Stimulated activated CD8-positive, alpha-beta memory T cell treated with anti-CD3 and anti-CD28 coated beads, Interleukin-4, amount 100 ng/mL, for 24 hours (primary cell): ENCODE data around the gene SELENOM.

Source experiments
- DNase-seq: peaks from one replicate; pipeline ENCODE4 v3.0.0-alpha.2; 2020; ENCODE audit warnings: low read depth

Gene SELENOM, protein sequence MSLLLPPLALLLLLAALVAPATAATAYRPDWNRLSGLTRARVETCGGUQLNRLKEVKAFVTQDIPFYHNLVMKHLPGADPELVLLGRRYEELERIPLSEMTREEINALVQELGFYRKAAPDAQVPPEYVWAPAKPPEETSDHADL

GRCh38 chr22:31107178-31107893 lies at the start of gene SELENOM:
Gene SELENOM, minus strand, starts transcription at chr22:31107568. Its CDS starts 63 bp downstream, at chr22:31107505.
- peak; percentile 74 for DNase-seq

GRCh38 chr22:31155422-31155821 lies 48.1 kb upstream of the SELENOM start:
- no peak for DNase-seq

- DNase-seq, result no peak
Observed at GRCh38 chr22:31154975-31155374, 47.6 kb upstream of the SELENOM start.

DNA sequence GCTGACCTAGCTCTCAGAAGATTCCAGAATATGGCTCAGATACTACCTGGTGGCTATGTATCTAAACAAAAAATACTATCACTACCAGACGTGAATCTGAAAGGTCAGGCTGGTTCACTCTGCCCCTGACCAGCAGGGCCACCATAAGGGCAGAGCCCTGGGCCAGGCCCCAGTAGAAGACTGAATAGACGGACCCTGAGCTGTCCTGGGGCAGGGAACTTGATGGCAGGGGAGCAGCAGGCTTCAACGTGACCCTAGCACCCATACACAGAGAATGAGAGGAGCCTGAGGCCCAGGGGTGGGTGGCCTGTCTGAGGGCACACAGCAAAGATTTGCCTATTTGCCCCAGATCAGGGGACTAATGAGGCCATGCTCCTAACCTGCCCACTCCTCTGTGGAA lies 46.0 kb upstream of the SELENOM start:
- no peak for DNase-seq

- DNase-seq, result no peak
Observed at GRCh38 chr22:31151872-31152271, 44.5 kb upstream of the SELENOM start.

DNA sequence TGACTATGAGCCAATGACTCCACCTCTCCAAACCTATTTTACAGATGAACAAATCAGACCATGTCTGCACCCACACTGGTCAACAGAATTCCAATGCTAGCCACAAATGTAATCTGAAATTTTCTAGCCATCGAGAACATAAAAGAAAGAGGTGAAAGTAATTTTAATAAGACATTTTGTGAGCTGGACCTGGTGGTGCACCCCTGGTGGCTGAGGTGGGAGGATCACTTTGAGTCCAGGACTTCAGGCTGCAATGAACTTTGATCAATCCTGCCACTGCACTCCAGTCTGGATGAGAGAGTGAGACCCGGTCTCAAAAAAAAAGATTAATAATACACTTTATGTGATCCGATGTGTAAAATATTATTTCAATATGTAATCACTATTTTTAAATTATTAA lies 43.2 kb upstream of the SELENOM start:
- no peak for DNase-seq

DNA sequence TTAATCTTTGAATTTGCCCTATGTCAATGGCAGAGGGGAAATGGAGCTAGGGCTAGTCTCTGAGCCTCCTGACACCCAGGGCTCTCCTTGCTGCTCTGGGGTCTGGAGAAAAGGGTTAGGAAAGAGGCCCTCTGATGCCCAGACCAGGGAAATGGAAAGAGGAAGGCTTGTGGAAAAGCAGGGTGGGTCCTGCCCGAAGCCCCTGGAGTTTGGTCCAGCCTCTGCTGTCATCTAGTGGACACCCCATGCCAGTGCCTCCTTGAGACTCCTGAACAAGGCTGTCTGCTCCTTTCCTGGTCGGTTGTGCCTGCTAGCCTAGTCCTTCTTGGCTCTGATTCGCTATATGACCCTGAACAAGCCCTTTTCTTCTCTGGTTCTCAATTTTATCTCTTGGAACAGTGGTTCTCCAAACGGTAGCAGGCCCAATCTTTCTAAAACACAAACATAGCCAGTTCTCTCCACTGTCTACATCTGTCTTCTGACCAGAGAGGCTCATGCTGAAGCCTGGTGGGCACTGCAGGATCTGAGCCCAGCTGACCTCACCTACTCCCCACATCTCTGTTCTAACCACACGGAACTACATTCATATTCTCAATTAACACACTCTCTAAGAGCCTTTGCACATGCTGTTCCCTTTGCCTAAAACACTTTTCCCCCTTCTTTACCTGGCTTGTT lies 41.7 kb upstream of the SELENOM start:
- no peak for DNase-seq

GRCh38 chr22:31148488-31148887 lies 41.1 kb upstream of the SELENOM start:
- DNase-seq, result no peak

DNA sequence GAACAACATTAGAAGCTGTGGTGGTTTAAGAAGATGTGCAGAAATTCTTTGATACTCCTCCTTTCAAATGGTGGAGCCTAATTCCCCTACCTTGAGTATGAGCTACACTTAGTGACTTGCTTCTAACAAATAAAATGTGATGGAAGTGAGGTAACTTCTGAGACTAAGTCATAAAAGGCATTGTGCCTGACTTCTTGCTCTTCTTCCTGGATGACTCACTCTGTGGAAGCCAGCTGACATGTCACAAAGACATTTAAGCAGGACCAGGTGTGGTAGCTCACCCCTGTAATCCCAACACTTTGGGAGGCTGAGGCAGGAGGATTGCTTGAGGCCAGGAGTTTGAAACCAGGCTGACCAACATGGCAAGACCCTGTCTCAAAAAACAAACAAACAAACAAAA lies 36.9 kb upstream of the SELENOM start:
- DNase-seq, result no peak

DNA sequence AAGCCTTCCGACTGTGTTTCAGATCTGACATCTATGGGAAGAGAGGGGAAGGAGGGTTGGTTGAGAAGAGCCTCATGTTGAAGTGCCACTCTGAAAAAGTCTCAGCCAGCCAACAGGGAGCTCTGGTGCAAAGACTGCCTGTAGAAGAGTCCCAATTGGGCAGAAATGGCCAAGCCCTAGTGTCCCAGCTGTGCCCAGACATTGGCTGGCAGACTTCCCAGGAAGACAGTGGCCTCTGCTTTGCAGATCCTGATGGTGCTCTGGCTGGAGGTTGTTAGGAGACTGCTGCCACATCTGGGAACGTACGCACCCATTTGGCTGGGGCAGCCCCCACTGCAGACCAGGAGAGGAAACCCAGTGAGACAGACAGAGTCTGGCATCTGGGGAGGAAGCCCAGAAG lies 36.2 kb upstream of the SELENOM start:
- DNase-seq, result no peak

DNA sequence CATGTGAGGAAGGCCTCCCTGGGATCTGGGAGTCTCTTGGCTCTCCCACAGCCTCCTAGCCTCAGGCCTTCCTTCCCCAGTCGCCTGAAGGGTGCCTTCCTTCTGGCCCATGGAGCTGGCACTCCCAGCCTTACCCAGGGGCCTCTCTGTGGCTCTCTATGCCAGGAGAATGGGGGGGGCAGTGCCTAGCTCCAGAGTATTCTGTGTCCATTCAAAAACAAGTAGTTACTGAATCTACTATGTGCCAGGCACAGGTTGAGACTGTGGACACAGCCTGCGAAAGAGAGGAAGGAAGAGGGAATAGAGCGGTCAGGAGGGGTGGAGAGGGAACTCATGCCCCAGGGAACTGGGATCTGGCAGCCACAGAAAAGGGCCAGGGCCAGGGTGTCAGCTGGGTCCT lies 35.7 kb upstream of the SELENOM start:
- DNase-seq, result no peak

DNA sequence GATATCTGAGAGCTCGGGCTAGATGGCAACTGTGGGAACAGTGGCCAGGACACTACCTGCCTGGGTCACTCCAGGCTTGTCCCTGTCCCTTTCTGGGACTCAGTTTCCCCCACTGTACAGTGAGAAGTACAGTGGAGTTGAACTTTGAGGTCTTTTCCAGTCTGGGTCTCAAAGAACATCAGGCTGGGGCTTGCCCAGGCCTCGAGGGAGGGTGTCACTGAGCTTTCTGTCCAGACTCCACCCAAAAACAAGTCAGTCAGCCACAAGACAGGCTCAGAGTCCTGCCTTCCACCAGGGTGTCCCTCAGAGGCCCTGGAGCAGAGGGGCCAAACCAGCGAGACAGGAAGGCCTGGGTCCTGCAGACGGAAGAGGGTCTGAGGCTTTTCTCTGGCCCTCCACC lies 34.9 kb upstream of the SELENOM start:
- DNase-seq, result no peak

DNA sequence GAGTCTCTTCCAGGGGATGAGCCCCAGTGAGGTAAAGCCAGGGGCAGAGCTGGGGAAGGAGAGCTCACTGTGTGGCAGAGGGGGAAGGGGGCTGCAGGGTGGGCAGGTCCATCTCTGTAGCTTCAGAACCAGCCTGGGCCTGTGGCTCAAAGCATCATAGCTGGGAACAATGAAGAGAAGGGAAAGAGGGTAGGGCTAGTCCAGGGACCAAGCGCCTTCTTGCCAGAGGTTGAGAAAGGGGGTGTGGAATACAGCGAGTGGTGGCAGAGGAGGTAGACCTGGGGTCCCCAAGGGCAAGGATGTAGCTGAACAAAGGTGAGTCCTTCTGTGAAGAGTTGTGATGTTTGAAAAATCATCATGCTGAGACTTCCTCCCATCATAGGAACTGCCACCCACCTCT lies 34.2 kb upstream of the SELENOM start:
- no peak for DNase-seq

DNA sequence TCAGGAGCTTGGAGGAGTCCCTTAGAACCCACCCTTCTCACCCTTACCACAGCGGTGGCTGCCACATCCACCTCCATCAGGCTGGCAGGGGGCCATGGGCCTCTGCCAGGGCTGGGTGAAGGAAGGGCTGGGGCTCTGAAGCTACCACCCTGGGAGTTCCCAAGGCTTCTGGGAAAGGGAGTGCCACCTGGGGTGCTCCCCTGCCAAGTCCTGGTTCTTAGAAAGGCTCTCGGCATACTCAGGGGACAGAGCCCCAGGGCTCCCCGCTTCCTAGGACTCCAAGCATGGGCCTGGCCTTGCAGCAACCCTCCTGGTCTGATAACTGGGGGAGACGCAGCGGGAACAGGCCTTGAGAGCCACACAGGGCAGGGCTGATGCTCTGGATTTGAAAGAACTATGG lies 33.4 kb upstream of the SELENOM start:
- DNase-seq, result no peak

DNA sequence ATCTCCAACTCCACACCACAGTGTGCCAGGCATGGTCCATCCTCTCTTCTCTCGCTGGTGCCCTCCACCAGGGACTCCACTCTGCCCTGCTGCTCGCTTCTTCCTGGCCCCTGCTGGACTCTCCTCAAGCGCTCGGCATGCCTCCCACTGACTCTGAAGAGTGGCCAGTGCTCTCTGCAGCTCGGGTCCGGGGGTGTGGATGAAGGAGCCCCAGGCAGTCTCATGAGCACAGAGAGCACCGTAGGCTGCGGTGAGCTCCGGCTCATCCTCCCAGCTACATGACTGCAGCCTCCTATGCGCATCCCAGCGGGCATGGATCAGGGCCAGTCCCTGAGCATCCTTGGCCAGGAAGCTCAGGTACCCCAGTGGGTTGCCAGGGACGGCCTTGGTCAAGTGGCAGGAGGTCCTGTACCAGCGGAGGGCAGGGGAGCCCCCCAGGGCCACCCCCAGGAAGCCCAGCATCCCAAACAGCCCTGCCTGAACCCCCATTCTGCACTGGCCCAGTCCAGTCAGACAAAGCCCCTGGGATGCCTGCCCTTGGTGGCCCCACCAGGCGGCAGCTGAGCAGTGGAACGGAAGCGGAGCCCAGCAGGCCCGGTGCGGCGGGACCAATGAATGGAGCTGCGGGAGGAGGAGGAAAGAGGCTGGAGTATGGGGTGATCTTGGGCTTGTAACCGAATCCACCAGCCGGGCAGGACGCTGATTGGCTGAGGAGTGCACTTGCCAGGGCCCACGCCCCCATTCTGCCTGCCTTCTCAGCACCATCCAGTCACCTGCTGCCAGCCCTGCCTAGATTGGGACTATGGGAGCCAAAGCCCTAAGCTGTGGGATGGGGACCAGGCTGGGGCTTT lies 32.7 kb upstream of the SELENOM start, which contains the start of gene PLA2G3:
Gene PLA2G3, minus strand, starts transcription at position 643 of the 851 bp plus-strand sequence. Its CDS starts 154 bp downstream, at position 489.
- DNase-seq, result no peak

GRCh38 chr22:31139066-31139465 lies 31.7 kb upstream of the SELENOM start:
- DNase-seq, result no peak

GRCh38 chr22:31138126-31138525 lies 30.8 kb upstream of the SELENOM start:
- no peak for DNase-seq

DNA sequence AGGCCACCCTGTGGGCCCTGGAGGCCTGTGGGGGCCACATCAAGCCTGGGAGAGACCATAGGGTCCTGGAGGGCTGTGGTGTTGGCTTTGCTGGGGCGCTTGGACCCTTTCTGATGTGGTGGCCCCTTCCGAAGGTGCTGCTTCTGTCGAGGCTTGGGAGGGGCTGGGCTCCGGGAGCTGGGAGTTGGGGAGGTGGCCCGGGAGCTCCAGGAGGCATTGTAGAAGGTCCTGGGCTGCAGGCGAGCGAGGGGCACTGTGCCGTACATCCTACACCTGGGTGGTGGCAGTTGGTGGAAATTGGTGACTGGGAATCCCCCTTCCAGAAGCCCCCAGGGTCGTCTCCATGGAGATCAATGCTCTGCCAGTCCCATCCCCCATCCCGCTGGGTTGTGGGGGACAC lies 30.4 kb upstream of the SELENOM start:
- DNase-seq, result no peak

DNA sequence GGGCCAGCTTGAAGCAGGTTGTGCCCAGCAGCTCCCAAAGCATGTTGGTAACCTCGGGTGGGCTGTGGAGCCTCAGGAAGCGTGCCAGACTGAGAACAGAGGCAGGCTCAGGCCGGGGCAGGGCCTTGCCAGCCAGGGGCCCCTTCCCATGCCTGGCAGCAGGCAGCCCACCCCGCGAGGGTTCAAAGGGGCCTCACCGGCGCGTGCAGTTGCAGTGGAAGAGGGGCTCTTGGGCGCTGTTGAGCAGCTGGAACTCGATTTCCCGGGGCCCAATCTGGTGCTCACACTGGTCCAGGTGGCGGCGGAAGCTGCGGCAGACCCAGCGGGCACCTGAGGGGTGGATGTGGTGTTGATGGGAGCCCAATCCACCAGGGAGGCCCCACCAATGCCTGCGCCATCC lies 29.3 kb upstream of the SELENOM start:
- DNase-seq, result no peak

GRCh38 chr22:31136155-31136554 lies 28.8 kb upstream of the SELENOM start:
- DNase-seq, result no peak

DNA sequence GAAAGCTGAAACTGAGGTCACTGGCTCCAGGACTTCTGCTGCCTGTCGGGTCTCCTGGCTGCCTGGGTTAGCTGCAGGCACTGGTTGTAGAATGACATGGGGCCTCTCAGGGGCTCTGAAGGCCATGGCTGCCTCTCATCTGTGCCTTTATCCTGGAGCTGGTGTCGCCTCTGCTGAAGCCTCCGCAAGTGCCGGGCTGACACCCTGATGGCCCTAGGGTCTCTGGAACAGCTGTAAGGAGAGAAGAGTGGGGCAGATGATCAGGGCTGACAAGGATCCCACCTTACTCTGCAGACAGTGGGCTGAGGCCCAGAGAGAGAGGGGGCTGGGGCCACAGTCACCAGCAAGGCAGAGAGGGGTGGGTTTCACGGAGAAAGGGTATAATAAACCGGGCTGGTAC lies 28.3 kb upstream of the SELENOM start:
- no peak for DNase-seq

GRCh38 chr22:31134688-31135087 lies 27.3 kb upstream of the SELENOM start:
- no peak for DNase-seq

DNA sequence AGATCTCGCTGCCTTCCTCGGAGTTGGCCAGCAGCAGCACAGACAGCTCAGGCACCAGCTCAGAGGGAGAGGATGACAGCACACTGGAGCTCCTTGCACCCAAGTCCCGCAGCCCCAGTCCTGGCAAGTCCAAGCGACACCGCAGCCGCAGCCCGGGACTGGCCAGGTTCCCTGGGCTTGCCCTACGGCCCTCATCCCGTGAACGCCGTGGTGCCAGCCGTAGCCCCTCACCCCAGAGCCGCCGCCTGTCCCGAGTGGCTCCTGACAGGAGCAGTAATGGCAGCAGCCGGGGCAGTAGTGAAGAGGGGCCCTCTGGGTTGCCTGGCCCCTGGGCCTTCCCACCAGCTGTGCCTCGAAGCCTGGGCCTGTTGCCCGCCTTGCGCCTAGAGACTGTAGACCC lies 26.5 kb upstream of the SELENOM start:
- DNase-seq, result no peak
